ENCODE measurements around the gene CBLB.

The CBLB gene

DNA sequence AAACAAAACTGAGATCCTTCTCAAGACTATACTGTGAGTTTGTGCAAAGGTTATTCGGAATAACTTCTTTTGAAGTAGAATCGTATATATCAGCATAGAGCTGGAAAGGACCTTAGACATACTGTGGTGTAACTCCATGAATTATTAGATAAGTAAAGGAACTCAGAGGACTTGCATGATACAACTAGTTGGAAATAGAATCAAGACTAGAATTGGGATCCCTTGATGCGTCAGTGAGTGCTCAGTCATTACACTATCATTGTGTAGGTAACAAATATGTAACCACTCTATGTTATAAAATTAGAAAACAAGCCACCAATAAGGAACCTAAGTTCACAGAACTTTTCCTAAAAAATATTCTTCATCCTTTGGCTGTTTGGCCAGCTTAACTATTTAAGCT is 61.1 kb downstream of the CBLB start:
- H2AK5ac ChIP-seq (ENCODE audit: low read depth, low read length), result no peak overlapping the region
- no peak for DNase-seq (ENCODE audit: low spot score)
- H2BK120ac ChIP-seq (ENCODE audit: low read depth, low read length), result no peak overlapping the region
- no peaks in the 10 kb centered on the region for H3K36me3 ChIP-seq (replicated peaks in 1 of 2; ENCODE audit: control insufficient read depth in 2 of 2, insufficient read depth in 2 of 2, low read length in 2 of 2)
- H3K27me3 ChIP-seq (ENCODE audit: control insufficient read depth in 3 of 3, insufficient read depth in 3 of 3, low read depth in 1 of 3, low read length in 3 of 3), result no peaks in the 10 kb centered on the region
- H3K18ac ChIP-seq (ENCODE audit: low read length), result no peak overlapping the region
- no peak overlapping the region for H2BK15ac ChIP-seq (ENCODE audit: low read length)
- no peaks in the 10 kb centered on the region for H3K79me1 ChIP-seq (ENCODE audit: low read depth, low read length)
- WGBS, 2 donors (ENCODE audit: extremely low coverage in 2 of 2, insufficient read length in 2 of 2, insufficient replicate concordance in 1 of 2), result no CpG with 5 or more reads among the region's 3 CpGs
- no peak overlapping the region for H4K8ac ChIP-seq (ENCODE audit: low read depth, low read length)
- H3K4ac ChIP-seq (ENCODE audit: low read length), result no peak overlapping the region
- H2BK5ac ChIP-seq (ENCODE audit: low read length), result no peak overlapping the region
- no peak overlapping the region for H3K9ac ChIP-seq (ENCODE audit: low read depth, low read length, poor library complexity)
- no peak overlapping the region for H2BK12ac ChIP-seq (ENCODE audit: low read length)
- no peak overlapping the region for H4K91ac ChIP-seq (ENCODE audit: low read depth, low read length, poor library complexity)
- no peak overlapping the region for H3K14ac ChIP-seq (ENCODE audit: low read length)
- H3K9me3 ChIP-seq (replicated peaks in 1 of 2; ENCODE audit: control insufficient read depth in 2 of 2, insufficient read depth in 1 of 2, low read depth in 1 of 2, low read length in 2 of 2), result no peaks in the 10 kb centered on the region
- no peak overlapping the region for H2AFZ ChIP-seq (ENCODE audit: low read length)
- H3K23ac ChIP-seq (ENCODE audit: low read depth, low read length, poor library complexity), result no peak overlapping the region
- no peak overlapping the region for H3K27ac ChIP-seq (replicated peaks; ENCODE audit: low read length)
- H3K4me2 ChIP-seq (ENCODE audit: insufficient read depth, low read length, poor library complexity, severe bottlenecking), result no peak overlapping the region
- H3K4me3 ChIP-seq (ENCODE audit: low read length in 2 of 2), result no peak overlapping the region
- H3K4me1 ChIP-seq (ENCODE audit: control insufficient read depth in 2 of 2, insufficient read depth in 1 of 2, low read depth in 1 of 2, low read length in 2 of 2), result no peaks in the 10 kb centered on the region

DNA sequence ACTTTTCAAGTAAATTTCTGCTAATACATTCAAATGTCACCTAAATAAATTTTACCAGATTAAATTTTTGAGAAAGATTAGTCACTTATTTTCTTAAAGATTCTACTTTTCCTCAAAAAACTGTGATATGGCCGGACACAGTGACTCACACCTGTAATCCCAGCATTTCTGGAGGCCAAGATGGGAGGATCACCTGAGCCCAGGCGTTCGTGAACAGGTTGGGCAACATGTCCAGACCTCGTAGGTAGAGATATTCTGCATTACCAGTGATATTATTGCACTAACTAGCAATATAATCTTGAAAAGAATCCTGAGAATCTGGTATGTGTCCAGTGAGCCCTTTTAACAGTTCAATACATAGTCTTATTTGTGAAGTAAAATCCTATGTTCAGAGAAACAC is 61.7 kb downstream of the CBLB start:
- no peaks in the 10 kb centered on the region for H3K27me3 ChIP-seq (ENCODE audit: control insufficient read depth in 3 of 3, insufficient read depth in 3 of 3, low read depth in 1 of 3, low read length in 3 of 3)
- H3K9me3 ChIP-seq (replicated peaks in 1 of 2; ENCODE audit: control insufficient read depth in 2 of 2, insufficient read depth in 1 of 2, low read depth in 1 of 2, low read length in 2 of 2), result no peaks in the 10 kb centered on the region
- H3K4ac ChIP-seq (ENCODE audit: low read length), result no peak overlapping the region
- no peak overlapping the region for H4K91ac ChIP-seq (ENCODE audit: low read depth, low read length, poor library complexity)
- no peak overlapping the region for H3K4me2 ChIP-seq (ENCODE audit: insufficient read depth, low read length, poor library complexity, severe bottlenecking)
- H2BK12ac ChIP-seq (ENCODE audit: low read length), result no peak overlapping the region
- no CpG with 5 or more reads among the region's 4 CpGs for WGBS, 2 donors (ENCODE audit: extremely low coverage in 2 of 2, insufficient read length in 2 of 2, insufficient replicate concordance in 1 of 2)
- no peak overlapping the region for H3K23ac ChIP-seq (ENCODE audit: low read depth, low read length, poor library complexity)
- H2BK5ac ChIP-seq (ENCODE audit: low read length), result no peak overlapping the region
- H3K14ac ChIP-seq (ENCODE audit: low read length), result no peak overlapping the region
- no peak overlapping the region for H2AFZ ChIP-seq (ENCODE audit: low read length)
- H3K4me1 ChIP-seq (ENCODE audit: control insufficient read depth in 2 of 2, insufficient read depth in 1 of 2, low read depth in 1 of 2, low read length in 2 of 2), result no peaks in the 10 kb centered on the region
- no peaks in the 10 kb centered on the region for H3K79me1 ChIP-seq (ENCODE audit: low read depth, low read length)
- H2AK5ac ChIP-seq (ENCODE audit: low read depth, low read length), result no peak overlapping the region
- H4K8ac ChIP-seq (ENCODE audit: low read depth, low read length), result no peak overlapping the region
- no peak overlapping the region for H2BK15ac ChIP-seq (ENCODE audit: low read length)
- H3K27ac ChIP-seq (replicated peaks; ENCODE audit: low read length), result no peak overlapping the region
- DNase-seq (ENCODE audit: low spot score), result no peak
- H3K9ac ChIP-seq (ENCODE audit: low read depth, low read length, poor library complexity), result no peak overlapping the region
- H3K18ac ChIP-seq (ENCODE audit: low read length), result no peak overlapping the region
- no peaks in the 10 kb centered on the region for H3K36me3 ChIP-seq (replicated peaks in 1 of 2; ENCODE audit: control insufficient read depth in 2 of 2, insufficient read depth in 2 of 2, low read length in 2 of 2)
- no peak overlapping the region for H3K4me3 ChIP-seq (ENCODE audit: low read length in 2 of 2)
- no peak overlapping the region for H2BK120ac ChIP-seq (ENCODE audit: low read depth, low read length)

DNA sequence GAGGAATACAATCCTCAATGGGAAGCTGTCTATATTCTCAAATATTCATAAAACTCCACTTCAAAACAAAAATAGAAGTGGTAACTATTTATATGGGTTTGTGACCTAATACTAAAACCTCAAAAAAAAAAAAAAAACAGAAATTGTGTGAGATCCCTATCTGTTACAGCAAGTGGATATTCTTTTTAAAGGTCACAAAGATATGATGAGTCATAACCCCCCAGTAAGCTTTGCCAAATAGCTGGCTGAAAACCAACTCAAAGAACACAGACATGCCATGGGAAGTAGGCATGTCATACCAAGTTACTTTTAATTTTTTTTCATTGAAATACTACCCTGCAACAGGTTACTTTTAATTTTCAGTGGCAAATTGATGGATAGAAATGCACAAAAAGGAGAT is 62.5 kb downstream of the CBLB start:
- no peak overlapping the region for H2BK12ac ChIP-seq (ENCODE audit: low read length)
- H4K91ac ChIP-seq (ENCODE audit: low read depth, low read length, poor library complexity), result no peak overlapping the region
- H3K27ac ChIP-seq (replicated peaks; ENCODE audit: low read length), result no peak overlapping the region
- H3K9me3 ChIP-seq (replicated peaks in 1 of 2; ENCODE audit: control insufficient read depth in 2 of 2, insufficient read depth in 1 of 2, low read depth in 1 of 2, low read length in 2 of 2), result no peaks in the 10 kb centered on the region
- no peak overlapping the region for H3K9ac ChIP-seq (ENCODE audit: low read depth, low read length, poor library complexity)
- H4K8ac ChIP-seq (ENCODE audit: low read depth, low read length), result no peak overlapping the region
- H2BK15ac ChIP-seq (ENCODE audit: low read length), result no peak overlapping the region
- H3K14ac ChIP-seq (ENCODE audit: low read length), result no peak overlapping the region
- no peaks in the 10 kb centered on the region for H3K79me1 ChIP-seq (ENCODE audit: low read depth, low read length)
- no peak overlapping the region for H2BK5ac ChIP-seq (ENCODE audit: low read length)
- H3K4me1 ChIP-seq (ENCODE audit: control insufficient read depth in 2 of 2, insufficient read depth in 1 of 2, low read depth in 1 of 2, low read length in 2 of 2), result peaks cover 0 to 1% of the 10 kb centered on the region in 2 donors
- no peak for DNase-seq (ENCODE audit: low spot score)
- no peak overlapping the region for H3K4me2 ChIP-seq (ENCODE audit: insufficient read depth, low read length, poor library complexity, severe bottlenecking)
- H3K23ac ChIP-seq (ENCODE audit: low read depth, low read length, poor library complexity), result no peak overlapping the region
- no peak overlapping the region for H2BK120ac ChIP-seq (ENCODE audit: low read depth, low read length)
- no peak overlapping the region for H3K4ac ChIP-seq (ENCODE audit: low read length)
- no peak overlapping the region for H3K18ac ChIP-seq (ENCODE audit: low read length)
- H3K4me3 ChIP-seq (ENCODE audit: low read length in 2 of 2), result no peak overlapping the region
- no peaks in the 10 kb centered on the region for H3K36me3 ChIP-seq (replicated peaks in 1 of 2; ENCODE audit: control insufficient read depth in 2 of 2, insufficient read depth in 2 of 2, low read length in 2 of 2)
- H2AK5ac ChIP-seq (ENCODE audit: low read depth, low read length), result no peak overlapping the region
- no peak overlapping the region for H2AFZ ChIP-seq (ENCODE audit: low read length)
- H3K27me3 ChIP-seq (ENCODE audit: control insufficient read depth in 3 of 3, insufficient read depth in 3 of 3, low read depth in 1 of 3, low read length in 3 of 3), result no peaks in the 10 kb centered on the region

DNA sequence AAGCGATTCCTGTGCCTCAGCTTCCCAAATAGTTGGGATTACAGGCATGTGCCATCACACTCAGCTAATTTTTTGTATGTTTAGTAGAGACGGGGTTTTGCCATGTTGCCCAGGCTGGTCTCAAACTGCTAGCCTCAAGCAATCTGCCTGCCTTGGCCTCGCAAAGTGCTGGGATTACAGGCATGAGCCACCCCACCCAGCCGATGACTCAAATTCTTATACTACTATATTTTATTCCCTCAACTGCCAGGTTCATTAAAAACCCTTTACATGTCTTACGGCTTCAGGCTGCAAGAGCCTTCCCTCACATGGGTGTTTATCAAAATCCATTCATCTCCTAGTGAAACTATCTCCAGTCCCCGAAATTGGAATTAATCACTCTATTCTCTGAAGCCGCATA is 63.4 kb downstream of the CBLB start:
- Histone ChIP-seq H2AK5ac (ENCODE audit: low read depth, low read length) (no peak overlapping the region), H3K9me3 (replicated peaks in 1 of 2; ENCODE audit: control insufficient read depth in 2 of 2, insufficient read depth in 1 of 2, low read depth in 1 of 2, low read length in 2 of 2) (no peaks in the 10 kb centered on the region), H3K36me3 (replicated peaks in 1 of 2; ENCODE audit: control insufficient read depth in 2 of 2, insufficient read depth in 2 of 2, low read length in 2 of 2) (no peaks in the 10 kb centered on the region), H3K23ac (ENCODE audit: low read depth, low read length, poor library complexity) (no peak overlapping the region), H2BK15ac (ENCODE audit: low read length) (no peak overlapping the region), H3K79me1 (ENCODE audit: low read depth, low read length) (no peaks in the 10 kb centered on the region), H3K27ac (replicated peaks; ENCODE audit: low read length) (no peak overlapping the region), H3K4me1 (ENCODE audit: control insufficient read depth in 2 of 2, insufficient read depth in 1 of 2, low read depth in 1 of 2, low read length in 2 of 2) (peaks cover 0 to 1% of the 10 kb centered on the region in 2 donors), H3K18ac (ENCODE audit: low read length) (no peak overlapping the region), H3K14ac (ENCODE audit: low read length) (no peak overlapping the region), H2AFZ (ENCODE audit: low read length) (no peak overlapping the region), H3K4me3 (ENCODE audit: low read length in 2 of 2) (no peak overlapping the region), H3K4ac (ENCODE audit: low read length) (no peak overlapping the region), H3K4me2 (ENCODE audit: insufficient read depth, low read length, poor library complexity, severe bottlenecking) (no peak overlapping the region), H4K91ac (ENCODE audit: low read depth, low read length, poor library complexity) (no peak overlapping the region), H2BK12ac (ENCODE audit: low read length) (no peak overlapping the region), H3K9ac (ENCODE audit: low read depth, low read length, poor library complexity) (no peak overlapping the region), H4K8ac (ENCODE audit: low read depth, low read length) (no peak overlapping the region), H2BK120ac (ENCODE audit: low read depth, low read length) (no peak overlapping the region), H3K27me3 (ENCODE audit: control insufficient read depth in 3 of 3, insufficient read depth in 3 of 3, low read depth in 1 of 3, low read length in 3 of 3) (no peaks in the 10 kb centered on the region), H2BK5ac (ENCODE audit: low read length) (no peak overlapping the region)
- no CpG with 5 or more reads among the region's 7 CpGs for WGBS, 2 donors (ENCODE audit: extremely low coverage in 2 of 2, insufficient read length in 2 of 2, insufficient replicate concordance in 1 of 2)
- DNase-seq (ENCODE audit: low spot score), result no peak
